Stomach (tissue), 9 donors: ENCODE results near the gene LRSAM1. TPM values are rescaled to one million over a fixed set of nuclear protein-coding genes. Genes with fewer than 3 reads are reported as not detected.

Source experiments
- DNase-seq, 2 donors: peaks; one replicate each; pipeline versions ENCODE4 v3.0.0 to v3.0.0-alpha.2; 2013 to 2019
- H3K27ac ChIP-seq, 5 donors: fragments of 200-600 bp in 4 of 5; sonication (generic) in 4 of 5; one replicate each; pipeline ENCODE4 v1.5.1; 2013 to 2019; ENCODE audit warnings: mild to moderate bottlenecking in 1 of 5, moderate library complexity in 1 of 5
- H3K27me3 ChIP-seq, 3 donors: fragments of 200-600 bp; sonication (generic); one replicate each; pipeline ENCODE4 v1.5.1; 2017 to 2019; ENCODE audit warnings: mixed run types in 1 of 3
- H3K36me3 ChIP-seq, 4 donors: fragments of 200-600 bp; sonication (generic); 1 replicate in 3 of 4; 2 replicates in 1 of 4; pipeline ENCODE4 v1.5.1; 2016 to 2019
- H3K4me1 ChIP-seq, 4 donors: fragments of 200-600 bp; sonication (generic); one replicate each; pipeline ENCODE4 v1.5.1; 2016 to 2019
- H3K4me3 ChIP-seq, 4 donors: fragments of 200-600 bp; sonication (generic) in 3 of 4; one replicate each; pipeline ENCODE4 v1.5.1; 2016 to 2019; ENCODE audit warnings: mild to moderate bottlenecking in 1 of 4
- H3K9me3 ChIP-seq, 4 donors: fragments of 200-600 bp; sonication (generic); one replicate each; pipeline ENCODE4 v1.5.1; 2016 to 2019
- CTCF ChIP-seq, 7 experiments: fragments of 450-650 bp in 4 of 7; fragments of 200-600 bp in 3 of 7; sonication (generic) in 3 of 7; IDR thresholded peaks; one replicate each; pipeline ENCODE4 v1.5.1; 2016 to 2019; ENCODE audit warnings: antibody characterized with exemption in 7 of 7, control low read depth in 2 of 7, mild to moderate bottlenecking in 1 of 7
- EP300 ChIP-seq: sonication (generic); formaldehyde crosslinking; IDR thresholded peaks from one replicate; pipeline ENCODE4 v1.6.1; 2017; ENCODE audit warnings: antibody characterized with exemption
- POLR2A ChIP-seq, 4 donors: fragments of 450-650 bp; IDR thresholded peaks; one replicate each; pipeline ENCODE4 v1.6.1; 2016; ENCODE audit warnings: antibody characterized with exemption in 4 of 4, control low read depth in 2 of 4, mild to moderate bottlenecking in 1 of 4, moderate library complexity in 1 of 4
- POLR2AphosphoS5 ChIP-seq, 3 donors: sonication (generic); formaldehyde crosslinking; IDR thresholded peaks; one replicate each; pipeline ENCODE4 v1.6.1; 2016; ENCODE audit warnings: antibody characterized with exemption in 3 of 3
- WGBS, 5 donors: extraction: QIAGEN DNeasy Blood & Tissue Kit in 3 of 5; methylation state at CpG; one replicate each; pipeline versions ENCODE4 v1.1.5 to v1.1.7; 2013 to 2018; 5-methylcytosine and 5-hydroxymethylcytosine counted together
- intact Hi-C: fragments of 100-400 bp; cut with DNase I; formaldehyde crosslinking; loops from one replicate; pipeline ENCODE4 v1.15.1; 2023; ENCODE audit warnings: low total_unique reads
- polyA plus RNA-seq, 3 donors: library from polyadenylated mRNA; stranded (reverse); fragments of 200-250 nt; gene quantifications; one replicate each; pipeline ENCODE4 v1.2.3, GENCODE V29; 2013
- total RNA-seq, 5 donors: library from RNA; depleted of rRNA; stranded (reverse); fragments of >200 nt; gene quantifications; one replicate each; pipeline versions ENCODE4 v1.1.0 to v1.2.3, GENCODE V29; 2014 to 2016
- donor health status: healthy with polysubstance abuse.
- donor health status: Bipolar disorder and iron deficiency.
- donor health status: healthy.

Gene LRSAM1
- total and polyA plus RNA-seq, 8 donors: 7.2 to 138 (median 14.0) TPM

GRCh38 chr9:127509261-127509954 lies 58.1 kb downstream of the LRSAM1 start:
- no peak overlapping the region for H3K4me3 ChIP-seq
- WGBS, 5 donors: 37 to 49% (median 43%) methylated on average over 13 of the region's 13 CpGs
- no peaks in the 10 kb centered on the region for H3K9me3 ChIP-seq
- H3K36me3 ChIP-seq: peaks cover 61 to 100% (median 97%) of the 10 kb centered on the region in 4 donors
- peak overlapping the region; percentile 11 to 72 (median 66) for H3K27ac ChIP-seq
- peaks cover 5 to 45% (median 23%) of the 10 kb centered on the region in 4 donors for H3K4me1 ChIP-seq
- intact Hi-C loops: no loop called here
- DNase-seq: peak in 1 of 2 donors; percentile 48
- H3K27me3 ChIP-seq: no peaks in the 10 kb centered on the region
- TF ChIP-seq POLR2A (IDR thresholded peaks at IDR 0.05) (no peak), CTCF (IDR thresholded peaks at IDR 0.05) (no peak), POLR2AphosphoS5 (IDR thresholded peaks at IDR 0.05) (no peak), EP300 (no peak)

DNA sequence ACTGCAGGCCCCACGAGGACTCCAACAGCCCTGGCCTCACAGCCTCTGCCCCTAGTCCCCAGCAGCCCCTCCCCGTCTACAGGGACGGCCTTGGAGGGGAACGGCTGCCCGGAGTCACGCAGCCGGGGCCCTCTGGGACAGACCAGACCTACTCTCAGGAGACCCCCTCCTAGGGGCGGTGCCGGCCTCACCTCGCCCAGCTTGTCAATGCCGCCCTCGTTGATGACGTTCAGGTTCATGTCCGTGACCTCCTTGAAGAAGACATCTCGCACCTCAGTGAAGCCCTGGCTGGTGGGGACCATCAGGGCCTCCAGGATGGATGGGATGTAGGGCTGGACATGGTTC lies 58.6 kb downstream of the LRSAM1 start:
- DNase-seq: peak in 1 of 2 donors; percentile 5
- no peaks in the 10 kb centered on the region for H3K27me3 ChIP-seq
- 57 to 71% (median 67%) methylated on average over 11 to 15 of the region's 15 CpGs for WGBS, 5 donors
- no peaks in the 10 kb centered on the region for H3K9me3 ChIP-seq
- H3K4me3 ChIP-seq: no peak overlapping the region
- TF ChIP-seq POLR2AphosphoS5 (IDR thresholded peaks at IDR 0.05): no peak
- no peak for TF ChIP-seq POLR2A (IDR thresholded peaks at IDR 0.05)
- TF ChIP-seq EP300: no peak
- TF ChIP-seq CTCF (IDR thresholded peaks at IDR 0.05): no peak
- intact Hi-C loops: no loop called here
- H3K27ac ChIP-seq: peak overlapping the region; percentile 11 to 72 (median 66)
- H3K36me3 ChIP-seq: peaks cover 61 to 100% (median 97%) of the 10 kb centered on the region in 4 donors
- peaks cover 4 to 40% (median 20%) of the 10 kb centered on the region in 4 donors for H3K4me1 ChIP-seq

- peaks cover 5 to 22% (median 13%) of the 10 kb centered on the region in 4 donors for H3K4me1 ChIP-seq
- H3K4me3 ChIP-seq: no peak overlapping the region
- H3K36me3 ChIP-seq: peaks cover 58 to 98% (median 96%) of the 10 kb centered on the region in 4 donors
- no peaks in the 10 kb centered on the region for H3K27me3 ChIP-seq
- DNase-seq: no peak
- WGBS, 5 donors: 50 to 61% (median 59%) methylated on average over 2 of the region's 2 CpGs
- TF ChIP-seq POLR2AphosphoS5 (IDR thresholded peaks at IDR 0.05) (no peak), CTCF (IDR thresholded peaks at IDR 0.05) (no peak), EP300 (no peak), POLR2A (IDR thresholded peaks at IDR 0.05) (no peak)
- H3K27ac ChIP-seq: no peak overlapping the region
- intact Hi-C loops: no loop called here
- H3K9me3 ChIP-seq: no peaks in the 10 kb centered on the region
Measured at GRCh38 chr9:127514468-127514867, 63.2 kb downstream of the LRSAM1 start.

DNA sequence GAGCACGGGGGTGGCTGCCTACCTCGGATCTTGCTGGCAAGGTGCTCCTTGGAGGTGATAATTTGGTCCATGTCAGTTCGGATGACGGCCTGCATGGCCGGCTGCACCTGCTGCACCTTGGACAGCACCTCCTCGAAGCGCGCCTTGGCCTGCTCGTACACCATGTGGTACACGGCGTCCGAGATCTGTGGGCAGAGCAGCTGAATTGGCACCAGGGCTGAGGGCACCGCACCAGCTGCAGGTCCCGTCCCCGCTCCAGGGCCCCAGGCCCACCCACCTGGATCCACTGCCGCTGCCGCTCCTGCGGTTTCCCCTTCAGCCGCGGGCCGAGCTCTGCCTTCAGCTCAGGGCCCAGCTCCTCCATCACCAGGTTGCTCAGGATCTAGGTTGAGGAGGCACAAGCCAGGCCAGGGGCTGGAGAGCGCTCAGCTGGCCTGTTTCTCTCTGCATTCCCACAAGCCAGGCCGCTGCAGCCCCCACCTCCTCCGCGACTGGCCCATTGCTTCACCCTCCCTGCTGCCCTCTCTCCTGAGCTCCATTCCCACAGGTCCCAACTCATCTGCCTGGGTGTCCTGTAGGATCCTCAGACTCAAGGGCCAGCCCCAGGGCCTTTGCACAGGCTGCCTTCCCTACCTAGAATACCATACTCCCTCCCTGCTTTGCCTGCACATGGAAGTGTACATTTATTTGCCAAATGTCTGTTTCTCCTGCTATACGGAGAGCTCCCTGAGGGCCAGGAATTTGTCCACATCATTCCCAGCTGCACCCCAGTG lies 65.7 kb downstream of the LRSAM1 start:
- no peaks in the 10 kb centered on the region for H3K9me3 ChIP-seq
- no peak for TF ChIP-seq EP300
- no peak for TF ChIP-seq CTCF (IDR thresholded peaks at IDR 0.05)
- no peak for TF ChIP-seq POLR2AphosphoS5 (IDR thresholded peaks at IDR 0.05)
- TF ChIP-seq POLR2A (IDR thresholded peaks at IDR 0.05): no peak
- intact Hi-C loops: no loop called here
- H3K4me1 ChIP-seq: peaks cover 19 to 37% (median 28%) of the 10 kb centered on the region in 4 donors
- H3K27ac ChIP-seq: no peak overlapping the region
- H3K27me3 ChIP-seq: no peaks in the 10 kb centered on the region
- 92 to 94% (median 93%) methylated on average over 17 to 26 of the region's 26 CpGs for WGBS, 5 donors
- H3K36me3 ChIP-seq: peaks cover 57 to 95% (median 84%) of the 10 kb centered on the region in 4 donors
- no peak overlapping the region for H3K4me3 ChIP-seq
- peak in 1 of 2 donors; percentile 2 for DNase-seq
